ENCODE results near the gene MFNG.

Gene MFNG

GRCh38 chr22:37420686-37421467 is 65.3 kb downstream of the MFNG start:
- DNase-seq: no peak

DNA sequence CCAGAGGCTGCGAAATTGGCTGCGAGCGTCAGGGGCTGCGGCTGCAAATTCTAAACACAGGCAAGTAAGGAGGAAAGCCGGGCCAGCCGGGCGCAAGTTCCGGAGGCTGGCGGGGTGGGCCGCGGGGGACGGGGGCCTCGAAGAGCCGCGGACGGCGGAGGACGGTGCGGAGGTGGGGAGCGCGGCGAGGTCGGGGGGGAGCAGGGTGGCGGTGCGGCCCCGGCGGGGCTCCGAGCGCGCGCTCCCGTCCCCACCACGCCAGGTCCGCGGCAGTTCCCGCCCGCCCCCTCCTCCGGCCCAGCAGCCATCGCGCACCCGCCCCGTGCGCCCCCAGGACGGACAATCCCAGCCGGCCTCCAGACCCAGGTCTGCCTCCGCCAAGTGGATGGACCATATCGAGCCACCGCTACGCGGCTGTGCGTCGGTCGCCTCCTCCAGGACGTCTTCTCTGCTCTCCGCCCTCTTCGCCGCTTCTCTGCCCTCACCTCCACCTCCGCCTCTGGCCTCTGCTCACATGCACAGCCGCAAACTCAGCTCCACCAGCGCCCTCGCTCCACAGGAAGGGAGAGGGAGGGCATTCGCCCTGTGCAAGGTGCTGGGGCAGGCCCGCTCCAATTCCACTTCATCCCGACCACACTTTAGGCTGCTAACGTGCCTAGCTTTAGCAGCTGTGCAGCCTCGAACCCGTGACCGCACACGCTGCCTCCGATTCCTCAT is 66.1 kb downstream of the MFNG start:
- no peak for DNase-seq

GRCh38 chr22:37419370-37419968 is 66.7 kb downstream of the MFNG start:
- no peak for DNase-seq

Measured in NCI-H146 (cell line).